Measurements from ENCODE around the gene POLR2F.
"Not testable (repeated sequence)": the region's sequence is repeated elsewhere in the genome, so short reads cannot be mapped to it uniquely, and the experiment has no call there.

Gene POLR2F

GRCh38 chr22:37925330-37925729 is 28.2 kb upstream of the POLR2F start:
- no peak for DNase-seq (ENCODE audit: low read depth in 1 of 2, low spot score in 1 of 2)

- no peak for DNase-seq (ENCODE audit: low read depth in 1 of 2, low spot score in 1 of 2)
Observed at GRCh38 chr22:37925767-37926166, 27.7 kb upstream of the POLR2F start.

- DNase-seq (ENCODE audit: low read depth in 1 of 2, low spot score in 1 of 2) = no peak
Observed at GRCh38 chr22:37926358-37926757, 27.1 kb upstream of the POLR2F start.

- no peak for DNase-seq (ENCODE audit: low read depth in 1 of 2, low spot score in 1 of 2)
Observed at GRCh38 chr22:37926771-37927636, 26.5 kb upstream of the POLR2F start.

GRCh38 chr22:37927637-37927936 is 25.9 kb upstream of the POLR2F start:
- DNase-seq (ENCODE audit: low read depth in 1 of 2, low spot score in 1 of 2) = no peak

- no peak for DNase-seq (ENCODE audit: low read depth in 1 of 2, low spot score in 1 of 2)
Observed at GRCh38 chr22:37929390-37929789, 24.1 kb upstream of the POLR2F start.

DNA sequence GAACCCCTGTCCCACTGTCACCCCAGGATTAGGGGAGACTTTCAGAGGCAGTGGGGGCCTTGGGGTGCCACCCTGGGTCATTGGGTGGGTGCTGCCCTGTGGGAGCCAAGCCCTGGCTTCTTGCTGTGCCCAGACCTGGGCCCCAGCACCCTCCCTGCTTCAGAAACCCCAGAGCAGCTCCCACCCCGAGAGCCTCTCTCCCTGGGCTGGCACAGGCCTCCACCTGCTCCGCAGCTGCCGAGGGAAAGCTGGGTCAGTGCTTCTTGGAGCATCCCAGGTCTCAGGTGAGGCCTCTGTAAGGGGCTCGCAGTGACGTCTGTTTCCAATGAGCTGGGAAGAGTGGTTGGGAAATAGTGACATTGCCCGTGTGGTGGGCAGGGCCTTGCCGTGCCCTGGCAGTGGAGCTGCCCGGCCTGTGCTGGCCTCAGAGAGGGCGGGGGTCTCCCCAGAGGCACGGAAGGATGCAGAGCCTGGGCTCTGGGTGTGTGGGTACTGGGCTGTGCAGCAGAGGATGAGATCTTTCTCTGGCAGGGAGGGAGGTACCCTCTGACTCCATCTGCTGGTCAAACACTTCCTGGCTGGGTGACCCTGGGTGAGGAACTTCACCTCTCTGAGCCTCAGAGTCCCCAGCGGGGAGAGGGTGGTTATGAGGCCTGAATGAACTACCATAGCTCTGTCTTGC is 23.1 kb upstream of the POLR2F start:
- no peak for DNase-seq (ENCODE audit: low read depth in 1 of 2, low spot score in 1 of 2)

- no peak for DNase-seq (ENCODE audit: low read depth in 1 of 2, low spot score in 1 of 2)
Observed at GRCh38 chr22:37930952-37931440, 22.5 kb upstream of the POLR2F start.

GRCh38 chr22:37931893-37932389 is 21.6 kb upstream of the POLR2F start:
- no peak for DNase-seq (ENCODE audit: low read depth in 1 of 2, low spot score in 1 of 2)

DNA sequence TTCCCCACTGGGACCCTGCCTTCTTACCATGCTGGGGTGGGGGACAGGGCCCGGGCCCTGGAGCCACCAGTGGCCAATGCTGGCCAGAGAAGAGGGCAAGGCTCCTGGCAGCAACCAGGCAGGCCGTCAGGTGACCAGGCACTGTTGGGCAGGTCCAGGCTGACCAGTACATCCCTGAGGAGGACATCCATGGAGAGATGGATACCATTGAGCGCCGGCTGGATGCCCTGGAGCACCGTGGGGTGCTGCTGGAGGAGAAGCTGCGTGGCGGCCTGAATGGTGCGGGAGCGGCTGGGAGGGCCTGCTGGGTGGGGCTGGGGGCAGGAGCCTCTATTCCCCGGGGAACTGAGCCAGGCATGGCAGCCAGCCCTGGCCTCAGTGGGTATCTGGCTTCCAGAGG is 21.1 kb upstream of the POLR2F start:
- DNase-seq (ENCODE audit: low read depth in 1 of 2, low spot score in 1 of 2) = no peak

DNA sequence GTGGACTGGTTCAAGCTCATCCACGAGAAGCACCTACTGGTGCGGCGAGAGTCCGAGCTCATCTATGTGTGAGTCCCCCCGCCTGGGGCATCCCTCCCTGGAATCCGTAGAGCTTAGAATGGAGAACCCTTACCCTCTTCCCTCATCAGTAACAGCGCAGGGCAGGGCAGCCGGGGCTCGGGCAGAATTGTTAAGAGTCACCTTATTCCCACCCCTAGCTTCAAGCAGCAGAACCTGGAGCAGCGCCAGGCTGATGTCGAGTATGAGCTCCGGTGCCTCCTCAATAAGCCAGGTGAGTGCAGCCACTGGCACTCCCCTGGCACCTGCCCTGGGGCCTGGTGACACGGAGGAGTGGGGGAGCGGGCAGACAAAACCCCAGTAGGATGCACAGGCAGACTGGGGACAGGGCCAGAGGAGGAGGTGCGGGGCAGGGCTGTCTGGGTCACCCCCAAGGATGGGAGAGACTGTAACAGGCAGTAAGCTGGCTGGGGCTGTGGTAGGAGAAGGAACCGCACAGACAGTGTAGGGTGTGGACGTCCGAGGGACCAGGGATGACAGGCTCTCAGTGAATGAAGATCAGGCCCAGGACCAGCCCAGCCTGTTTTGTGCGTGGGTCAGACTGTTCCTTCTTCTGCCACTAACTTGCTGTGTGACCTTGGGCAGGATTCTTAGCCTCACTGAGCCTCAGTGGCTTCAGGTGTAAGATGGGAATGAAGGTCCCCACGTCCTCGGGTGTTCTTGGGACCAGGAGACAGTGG is 20.5 kb upstream of the POLR2F start:
- DNase-seq (ENCODE audit: low read depth in 1 of 2, low spot score in 1 of 2) = no peak

DNA sequence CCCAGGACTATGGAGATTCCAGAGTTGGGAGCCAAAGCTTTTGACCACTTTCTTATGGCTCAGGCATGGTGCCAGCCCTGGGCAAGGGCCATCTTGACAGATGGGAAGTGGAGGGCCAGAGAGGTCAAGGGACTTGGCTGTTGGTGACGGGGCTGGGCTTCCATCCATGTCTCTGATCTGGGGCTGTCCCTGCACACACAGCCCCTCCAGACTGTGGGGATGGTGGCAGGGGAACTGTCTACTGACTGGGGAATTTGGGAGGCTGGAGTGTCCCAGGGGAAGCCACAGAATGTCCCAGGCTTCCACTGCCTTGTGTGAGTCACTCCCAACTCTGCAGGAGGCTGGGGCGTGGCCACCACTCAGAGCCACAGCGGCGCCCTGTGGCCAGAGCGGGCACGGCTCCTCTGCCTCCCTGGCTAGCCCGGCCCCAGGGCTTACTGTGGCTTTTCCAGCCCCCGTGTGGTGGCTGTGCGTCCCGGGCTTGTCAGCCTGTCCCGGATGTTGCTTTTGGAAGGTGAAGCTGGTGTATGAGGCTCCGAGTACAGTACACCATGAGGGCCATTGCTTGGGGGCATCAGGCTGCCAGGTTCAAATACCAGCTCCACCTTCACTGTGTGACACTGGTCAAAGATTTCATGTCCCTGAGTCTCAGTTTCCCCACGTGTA is 19.7 kb upstream of the POLR2F start:
- peak; percentile 60 to 65 for DNase-seq (ENCODE audit: low read depth in 1 of 2, low spot score in 1 of 2)

GRCh38 chr22:37940698-37941376 is 12.7 kb upstream of the POLR2F start:
- DNase-seq (ENCODE audit: low read depth in 1 of 2, low spot score in 1 of 2) = no peak

GRCh38 chr22:37942133-37942532 is 11.4 kb upstream of the POLR2F start:
- no peak for DNase-seq (ENCODE audit: low read depth in 1 of 2, low spot score in 1 of 2)

DNA sequence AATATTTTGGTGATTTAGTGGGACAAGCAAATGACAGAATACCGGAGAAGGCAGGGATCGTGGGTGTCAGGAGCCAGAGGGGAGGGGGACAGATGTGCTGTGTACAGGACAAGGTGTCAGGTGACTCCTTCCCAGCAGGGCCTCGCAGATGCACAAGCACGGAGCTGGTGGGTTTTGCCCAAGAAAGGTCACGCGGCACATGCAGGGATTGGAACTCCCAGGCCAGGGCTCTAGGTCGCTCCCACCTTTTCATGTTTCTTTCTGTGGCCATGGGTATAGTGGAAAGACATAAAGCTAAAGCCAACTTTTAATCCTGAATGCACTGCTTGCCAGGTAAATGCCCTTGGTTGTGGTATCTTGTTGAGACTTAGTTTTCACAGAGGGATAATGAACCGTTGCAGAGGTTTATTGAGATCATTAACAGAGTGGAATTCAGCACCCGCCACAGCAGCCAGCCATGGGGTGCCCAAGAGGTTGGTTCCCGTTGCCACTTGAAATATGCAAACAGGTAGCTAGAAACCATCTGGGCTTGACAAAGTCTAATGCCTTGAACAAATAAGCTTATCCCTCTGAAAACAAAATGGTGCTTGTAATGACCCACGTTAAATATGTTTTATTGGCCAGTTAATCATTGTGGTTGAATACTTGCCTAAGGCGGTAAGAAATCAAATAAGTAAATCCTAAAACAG is 10.2 kb upstream of the POLR2F start:
- no peak for DNase-seq (ENCODE audit: low read depth in 1 of 2, low spot score in 1 of 2)

- DNase-seq (ENCODE audit: low read depth in 1 of 2, low spot score in 1 of 2) = no peak
Observed at GRCh38 chr22:37943825-37944198, 9.7 kb upstream of the POLR2F start.

DNA sequence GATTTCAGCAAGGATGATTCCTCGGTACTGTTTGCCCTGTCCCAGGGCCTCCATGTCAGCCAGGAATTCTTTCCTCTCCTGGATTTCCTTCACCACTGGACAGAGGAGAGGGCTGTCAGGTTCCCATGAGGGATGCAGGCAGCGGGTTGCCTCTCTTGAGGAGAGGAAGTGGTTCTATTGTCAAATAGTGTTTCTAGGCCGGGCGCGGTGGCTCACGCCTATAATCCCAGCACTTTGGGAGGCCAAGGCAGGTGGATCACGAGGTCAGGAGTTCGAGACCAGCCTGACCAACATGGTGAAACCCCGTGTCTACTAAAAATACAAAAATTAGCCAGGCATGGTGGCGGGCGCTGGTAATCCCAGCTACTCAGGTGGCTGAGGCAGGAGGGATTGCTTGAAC is 9.1 kb upstream of the POLR2F start:
- DNase-seq (ENCODE audit: low read depth in 1 of 2, low spot score in 1 of 2) = not testable (repeated sequence)

DNA sequence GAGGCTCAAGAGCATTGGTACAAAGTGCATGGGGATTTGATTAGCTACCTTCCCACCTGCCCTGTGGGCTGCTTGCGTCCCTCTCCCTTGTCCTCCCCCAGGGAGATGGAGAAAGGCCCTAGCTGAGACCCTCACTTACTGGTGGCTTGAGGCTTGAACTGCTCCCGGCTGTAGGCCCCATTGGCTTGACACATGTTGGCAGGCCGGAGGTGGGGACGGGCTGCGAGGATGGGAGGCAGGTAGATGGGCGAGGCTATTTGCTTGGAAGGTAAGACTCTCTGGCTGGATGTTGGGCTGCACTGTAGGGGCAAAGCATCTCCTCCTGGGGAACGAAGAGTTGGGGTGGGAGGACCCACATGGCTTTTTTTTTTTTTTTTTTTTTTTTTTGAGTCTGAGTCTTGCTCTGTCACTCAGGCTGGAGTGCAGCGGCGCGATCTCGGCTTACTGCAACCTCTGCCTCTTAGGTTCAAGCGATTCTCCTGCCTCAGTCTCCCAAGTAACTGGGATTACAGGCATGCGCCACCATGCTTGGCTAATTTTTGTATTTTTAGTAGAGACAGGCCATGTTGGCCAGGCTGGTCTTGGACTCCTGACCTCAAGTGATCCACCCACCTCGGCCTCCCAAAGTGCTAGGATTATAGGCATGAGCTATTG is 6.2 kb upstream of the POLR2F start:
- not testable (repeated sequence) for DNase-seq (ENCODE audit: low read depth in 1 of 2, low spot score in 1 of 2)

DNA sequence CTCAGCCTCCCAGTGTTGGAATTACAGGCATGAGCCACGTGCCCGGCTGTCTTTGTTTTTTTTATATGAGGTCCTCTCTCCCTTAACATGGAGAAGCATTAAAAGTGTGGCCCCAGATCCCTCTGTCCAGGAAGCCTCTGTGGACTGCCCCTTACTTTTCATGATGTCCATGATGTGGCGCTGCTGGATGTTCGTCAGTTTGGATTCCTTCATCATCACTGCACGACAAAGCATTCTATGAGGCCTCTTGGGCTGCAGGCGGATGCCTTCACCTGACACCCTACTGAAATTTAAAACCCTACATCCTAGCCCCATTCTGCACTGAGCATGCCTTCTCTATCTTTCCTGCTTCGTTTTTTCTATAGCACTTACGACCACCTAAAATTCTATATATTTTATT is 2.2 kb upstream of the POLR2F start:
- no peak for DNase-seq (ENCODE audit: low read depth in 1 of 2, low spot score in 1 of 2)

GRCh38 chr22:37952629-37953028 is 870 bp upstream of the POLR2F start:
- not testable (repeated sequence) for DNase-seq (ENCODE audit: low read depth in 1 of 2, low spot score in 1 of 2)

All from activated T-helper 1 cell treated with anti-CD3 and anti-CD28 coated beads, Interleukin-2, amount 50 U/mL, for 16 hours (primary cell).